Gastrocnemius medialis (tissue), 4 donors: ENCODE measurements around the gene STXBP4. TPM values are rescaled to one million over a fixed set of nuclear protein-coding genes. Genes with fewer than 3 reads are reported as not detected.

Experiments used
- ATAC-seq, 2 donors: fragments of 150-250 bp; one replicate each; pipeline ENCODE4 v1.9.1; 2016
- DNase-seq, 2 donors: peaks; one replicate each; pipeline ENCODE4 v3.0.0-alpha.2; 2019
- H3K27ac ChIP-seq, 4 donors: fragments of 200-600 bp; sonication (generic); 1 replicate in 1 of 4; 2 replicates in 3 of 4; pipeline ENCODE4 v1.5.1; 2016 to 2018; ENCODE audit warnings: mild to moderate bottlenecking in 2 of 4, moderate library complexity in 1 of 4
- H3K27me3 ChIP-seq, 3 donors: fragments of 200-600 bp; sonication (generic) in 2 of 3; 1 replicate in 1 of 3; 2 replicates in 2 of 3; pipeline versions ENCODE4 v1.5.1 to v1.6.0; 2016 to 2019; ENCODE audit warnings: mild to moderate bottlenecking in 1 of 3, moderate library complexity in 1 of 3
- H3K36me3 ChIP-seq, 2 donors: fragments of 200-600 bp; sonication (generic) in 1 of 2; one replicate each; pipeline ENCODE4 v1.5.1; 2017 to 2018
- H3K4me1 ChIP-seq, 2 donors: fragments of 200-600 bp; sonication (generic) in 1 of 2; one replicate each; pipeline ENCODE4 v1.5.1; 2016 to 2017; ENCODE audit warnings: mild to moderate bottlenecking in 2 of 2
- H3K4me3 ChIP-seq, 4 donors: fragments of 200-600 bp; sonication (generic) in 3 of 4; 1 replicate in 1 of 4; 2 replicates in 3 of 4; pipeline ENCODE4 v1.5.1; 2016 to 2019; ENCODE audit warnings: mild to moderate bottlenecking in 2 of 4
- H3K9me3 ChIP-seq, 3 donors: fragments of 200-600 bp; sonication (generic) in 2 of 3; 1 replicate in 1 of 3; 2 replicates in 2 of 3; pipeline ENCODE4 v1.5.1; 2016 to 2019
- CTCF ChIP-seq, 5 experiments: fragments of 450-650 bp in 3 of 5; fragments of 200-600 bp in 2 of 5; sonication (generic) in 2 of 5; IDR thresholded peaks in 4 of 5; conservative IDR thresholded peaks in 1 of 5; 1 replicate in 4 of 5; 2 replicates in 1 of 5; pipeline ENCODE4 v1.5.1; 2016 to 2019; ENCODE audit warnings: antibody characterized with exemption in 5 of 5, mild to moderate bottlenecking in 3 of 5, moderate library complexity in 3 of 5
- POLR2A ChIP-seq, 2 donors: fragments of 450-650 bp; IDR thresholded peaks; one replicate each; pipeline ENCODE4 v1.6.1; 2017; ENCODE audit warnings: antibody characterized with exemption in 2 of 2, mild to moderate bottlenecking in 2 of 2, moderate library complexity in 2 of 2
- in situ Hi-C, 4 donors: fragments of 200-750 bp; cut with MboI; loops; one replicate each; pipeline versions ENCODE4 v1.15.0 to v1.8.0; 2017; ENCODE audit warnings: low sequenced_read_pairs in 4 of 4
- intact Hi-C: fragments of 100-400 bp; cut with DNase I; formaldehyde crosslinking; loops from one replicate; pipeline ENCODE4 v1.15.1; 2023; ENCODE audit warnings: low total_unique reads
- total RNA-seq, 4 donors: library from RNA; depleted of rRNA; stranded (reverse); fragments of >200 nt; gene quantifications; one replicate each; pipeline versions ENCODE4 v1.1.0 to v1.2.3, GENCODE V29; 2016

The STXBP4 gene
- total RNA-seq, result 10 to 100 TPM in 2 of 4 donors, 1 to 10 TPM in 2; 1.4 to 20.7 (median 9.6) TPM

GRCh38 chr17:54968262-54968987 lies at the start of gene STXBP4, which contains the start of gene COX11:
STXBP4 (plus strand) TSS chr17:54968765; CDS start chr17:54986220, 17,455 bp downstream.
COX11 (minus strand) TSS chr17:54968654; CDS start chr17:54968646, 8 bp downstream.
- peaks cover 4 to 16% of the 10 kb centered on the region in 2 donors for H3K36me3 ChIP-seq
- H3K27ac ChIP-seq, result peak within 1 kb of the TSS; percentile 82 to 94 (median 86)
- no peaks in the 10 kb centered on the region for H3K27me3 ChIP-seq
- intact Hi-C loops (loop anchor here (10.0 kb wide), 1 partner anchor 266 kb away; no protein-coding TSS in a partner anchor), in situ Hi-C loops (no loop called here)
- ATAC-seq (peak; percentile 98 to 99), DNase-seq (peak; percentile 91 to 95)
- TF ChIP-seq CTCF (IDR thresholded peaks at IDR 0.05 in 4 of 5, conservative IDR thresholded peaks at IDR 0.05 in 1 of 5), result peak in 2 of 5 experiments; percentile 32 to 58
- TF ChIP-seq POLR2A (IDR thresholded peaks at IDR 0.05), result peak; percentile 53 to 70
- H3K9me3 ChIP-seq, result no peaks in the 10 kb centered on the region
- peaks cover 20 to 36% of the 10 kb centered on the region in 2 donors for H3K4me1 ChIP-seq
- H3K4me3 ChIP-seq, result peak within 1 kb of the TSS; percentile 96 to 98 (median 97)

- no peak overlapping the region for H3K27ac ChIP-seq
- intact Hi-C loops, result no loop called here
- H3K4me1 ChIP-seq, result no peaks in the 10 kb centered on the region
- TF ChIP-seq POLR2A (IDR thresholded peaks at IDR 0.05), result no peak
- TF ChIP-seq CTCF (IDR thresholded peaks at IDR 0.05 in 4 of 5, conservative IDR thresholded peaks at IDR 0.05 in 1 of 5), result no peak
- no peak for ATAC-seq
- in situ Hi-C loops, result no loop called here
- H3K27me3 ChIP-seq, result no peaks in the 10 kb centered on the region
- no peaks in the 10 kb centered on the region for H3K9me3 ChIP-seq
- no peak for DNase-seq
- no peaks in the 10 kb centered on the region for H3K36me3 ChIP-seq
- H3K4me3 ChIP-seq, result no peak overlapping the region
These were observed 49.1 kb upstream of the STXBP4 start for GRCh38 chr17:54919425-54919824.

- no peaks in the 10 kb centered on the region for H3K4me1 ChIP-seq
- in situ Hi-C loops (no loop called here), intact Hi-C loops (no loop called here)
- no peak overlapping the region for H3K4me3 ChIP-seq
- no peaks in the 10 kb centered on the region for H3K9me3 ChIP-seq
- no peak overlapping the region for H3K27ac ChIP-seq
- ATAC-seq, result no peak
- TF ChIP-seq POLR2A (IDR thresholded peaks at IDR 0.05) (no peak), CTCF (IDR thresholded peaks at IDR 0.05 in 4 of 5, conservative IDR thresholded peaks at IDR 0.05 in 1 of 5) (no peak)
- H3K36me3 ChIP-seq, result no peaks in the 10 kb centered on the region
- no peak for DNase-seq
- no peaks in the 10 kb centered on the region for H3K27me3 ChIP-seq
These were observed 47.7 kb upstream of the STXBP4 start for GRCh38 chr17:54920819-54921218.

GRCh38 chr17:54924405-54924804 lies 44.2 kb upstream of the STXBP4 start:
- no peak overlapping the region for H3K27ac ChIP-seq
- intact Hi-C loops (no loop called here), in situ Hi-C loops (no loop called here)
- ATAC-seq, result no peak
- H3K4me3 ChIP-seq, result no peak overlapping the region
- no peak for DNase-seq
- no peaks in the 10 kb centered on the region for H3K9me3 ChIP-seq
- H3K36me3 ChIP-seq, result no peaks in the 10 kb centered on the region
- no peak for TF ChIP-seq POLR2A (IDR thresholded peaks at IDR 0.05)
- TF ChIP-seq CTCF (IDR thresholded peaks at IDR 0.05 in 4 of 5, conservative IDR thresholded peaks at IDR 0.05 in 1 of 5), result no peak
- H3K27me3 ChIP-seq, result no peaks in the 10 kb centered on the region
- no peaks in the 10 kb centered on the region for H3K4me1 ChIP-seq
